Hepatocyte (in vitro differentiated cells): ENCODE data around the gene ZSCAN26. TPM values are rescaled to one million over a fixed set of nuclear protein-coding genes. Genes with fewer than 3 reads are reported as not detected.
"Not testable (repeated sequence)": the region's sequence is repeated elsewhere in the genome, so short reads cannot be mapped to it uniquely, and the experiment has no call there.

Source experiments
- DNase-seq: peaks from one replicate; pipeline ENCODE4 v3.0.0-alpha.2; 2016; ENCODE audit warnings: low spot score
- H2AFZ ChIP-seq: fragments of 200-600 bp; sonication (generic); 2 replicates; pipeline ENCODE4 v1.6.0; 2016; ENCODE audit warnings: antibody characterized with exemption, mild to moderate bottlenecking
- H3K27ac ChIP-seq: fragments of 200-600 bp; sonication (generic); 2 replicates; pipeline ENCODE4 v1.5.1; 2016; ENCODE audit warnings: mild to moderate bottlenecking
- H3K27me3 ChIP-seq: fragments of 200-600 bp; sonication (generic); 2 replicates; pipeline ENCODE4 v1.6.1; 2016
- H3K36me3 ChIP-seq: fragments of 200-600 bp; sonication (generic); replicated peaks from 2 replicates; pipeline ENCODE4 v1.5.1; 2016; ENCODE audit warnings: low read depth; ENCODE audit not compliant: insufficient read depth
- H3K4me1 ChIP-seq: fragments of 200-600 bp; sonication (generic); 2 replicates; pipeline ENCODE4 v1.5.1; 2016; ENCODE audit warnings: mild to moderate bottlenecking, moderate library complexity; ENCODE audit not compliant: insufficient read depth
- H3K4me2 ChIP-seq: fragments of 200-600 bp; sonication (generic); 2 replicates; pipeline ENCODE4 v1.6.0; 2016
- H3K4me3 ChIP-seq: fragments of 200-600 bp; sonication (generic); 2 replicates; pipeline ENCODE4 v1.5.1; 2016; ENCODE audit warnings: mild to moderate bottlenecking
- H3K79me2 ChIP-seq: fragments of 200-600 bp; sonication (generic); 2 replicates; pipeline ENCODE4 v1.6.0; 2017; ENCODE audit warnings: mild to moderate bottlenecking
- H3K9me2 ChIP-seq: fragments of 200-600 bp; sonication (generic); replicated peaks from 2 replicates; pipeline ENCODE4 v1.6.0; 2017; ENCODE audit warnings: mild to moderate bottlenecking; ENCODE audit not compliant: insufficient read depth
- H3K9me3 ChIP-seq: fragments of 200-600 bp; sonication (generic); 2 replicates; pipeline ENCODE4 v1.5.1; 2016; ENCODE audit warnings: low read depth, mild to moderate bottlenecking
- H4K20me1 ChIP-seq: fragments of 200-600 bp; sonication (generic); 2 replicates; pipeline ENCODE4 v1.6.0; 2016; ENCODE audit warnings: mild to moderate bottlenecking; ENCODE audit not compliant: insufficient read depth, poor library complexity, severe bottlenecking
- EZH2 ChIP-seq: fragments of 200-600 bp; sonication (generic); IDR thresholded peaks from 2 replicates; pipeline ENCODE4 v1.6.1; 2016; ENCODE audit warnings: antibody characterized with exemption, mild to moderate bottlenecking, borderline replicate concordance
- EZH2phosphoT487 ChIP-seq: fragments of 200-600 bp; sonication (generic); IDR thresholded peaks from one replicate; pipeline ENCODE4 v1.6.1; 2018; ENCODE audit warnings: antibody characterized with exemption, mild to moderate bottlenecking, low read depth, moderate library complexity; ENCODE audit not compliant: unreplicated experiment, severe bottlenecking
- WGBS: methylation state at CpG from one replicate; pipeline ENCODE4 v1.1.6; 2016; ENCODE audit warnings: low lambda C conversion rate; ENCODE audit errors: missing lambda C conversion rate; 5-methylcytosine and 5-hydroxymethylcytosine counted together
- polyA plus RNA-seq: library from polyadenylated mRNA; unstranded; fragments of >200 nt; fragmentation: Nextera tagmentation; extraction: Ambion mirVana; gene quantifications from 2 replicates; pipeline ENCODE4 v1.2.1, GENCODE V29; 2016
- total RNA-seq: library from RNA; depleted of rRNA; stranded (reverse); fragments of >200 nt; gene quantifications from 2 replicates; pipeline ENCODE4 v1.2.3, GENCODE V29; 2014
- TF ChIP-seq, protein P1 (sequence below): fragments of 200-600 bp; sonication (generic); IDR thresholded peaks from 2 replicates; pipeline ENCODE4 v1.5.1; 2016; ENCODE audit warnings: antibody characterized with exemption, mild to moderate bottlenecking; ENCODE audit not compliant: poor library complexity

Gene ZSCAN26
- total and polyA plus RNA-seq, 2 experiments from 2014 or later, result 7.8 to 14.7 TPM

DNA sequence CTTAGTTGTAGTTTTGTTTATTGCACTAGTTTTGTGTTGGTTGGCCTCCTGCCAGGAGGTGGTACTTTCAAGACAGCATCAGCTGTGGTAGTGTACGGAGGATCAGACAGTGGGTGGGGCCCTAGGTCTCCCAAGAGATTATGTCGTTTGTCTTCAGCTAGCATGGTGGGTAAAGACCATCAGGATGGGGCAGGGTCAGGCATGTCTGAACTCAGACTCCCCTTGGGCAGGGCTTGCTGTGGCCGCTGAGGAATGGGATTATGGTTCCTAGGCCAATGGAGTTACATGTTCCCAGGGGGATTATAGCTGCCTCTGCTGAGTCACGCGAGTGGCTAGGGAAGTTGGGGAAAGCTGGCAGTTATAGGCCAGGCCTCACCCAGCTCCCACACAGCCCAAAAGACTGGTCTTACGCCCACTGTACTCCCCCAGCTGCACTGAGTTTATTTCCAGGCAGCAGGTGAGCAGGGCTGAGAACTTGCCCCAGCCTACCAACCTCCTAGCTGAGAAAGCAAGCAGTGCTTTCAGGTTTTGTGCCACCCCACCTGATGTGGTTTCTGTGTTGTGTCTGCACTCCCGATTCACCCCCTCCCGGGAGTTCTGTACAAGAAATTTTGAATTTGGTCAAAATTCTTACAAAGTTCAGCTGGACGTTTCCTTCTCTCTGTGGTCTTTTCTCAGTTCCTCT, 44.3 kb downstream of the ZSCAN26 start:
- Histone ChIP-seq H2AFZ (no peak overlapping the region), H3K9me2 (no peaks in the 10 kb centered on the region), H3K27ac (peak overlapping the region; percentile 58), H3K27me3 (no peaks in the 10 kb centered on the region), H3K79me2 (no peaks in the 10 kb centered on the region), H4K20me1 (no peaks in the 10 kb centered on the region), H3K4me3 (no peak overlapping the region), H3K4me2 (peak overlapping the region; percentile 57), H3K9me3 (no peaks in the 10 kb centered on the region), H3K36me3 (no peaks in the 10 kb centered on the region), H3K4me1 (peaks cover 4% of the 10 kb centered on the region)
- DNase-seq, result no peak
- TF ChIP-seq, protein P1, sequence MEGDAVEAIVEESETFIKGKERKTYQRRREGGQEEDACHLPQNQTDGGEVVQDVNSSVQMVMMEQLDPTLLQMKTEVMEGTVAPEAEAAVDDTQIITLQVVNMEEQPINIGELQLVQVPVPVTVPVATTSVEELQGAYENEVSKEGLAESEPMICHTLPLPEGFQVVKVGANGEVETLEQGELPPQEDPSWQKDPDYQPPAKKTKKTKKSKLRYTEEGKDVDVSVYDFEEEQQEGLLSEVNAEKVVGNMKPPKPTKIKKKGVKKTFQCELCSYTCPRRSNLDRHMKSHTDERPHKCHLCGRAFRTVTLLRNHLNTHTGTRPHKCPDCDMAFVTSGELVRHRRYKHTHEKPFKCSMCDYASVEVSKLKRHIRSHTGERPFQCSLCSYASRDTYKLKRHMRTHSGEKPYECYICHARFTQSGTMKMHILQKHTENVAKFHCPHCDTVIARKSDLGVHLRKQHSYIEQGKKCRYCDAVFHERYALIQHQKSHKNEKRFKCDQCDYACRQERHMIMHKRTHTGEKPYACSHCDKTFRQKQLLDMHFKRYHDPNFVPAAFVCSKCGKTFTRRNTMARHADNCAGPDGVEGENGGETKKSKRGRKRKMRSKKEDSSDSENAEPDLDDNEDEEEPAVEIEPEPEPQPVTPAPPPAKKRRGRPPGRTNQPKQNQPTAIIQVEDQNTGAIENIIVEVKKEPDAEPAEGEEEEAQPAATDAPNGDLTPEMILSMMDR, result no peak
- TF ChIP-seq EZH2phosphoT487 (no peak), EZH2 (no peak)
- 89% methylated on average over 9 of the region's 9 CpGs for WGBS

DNA sequence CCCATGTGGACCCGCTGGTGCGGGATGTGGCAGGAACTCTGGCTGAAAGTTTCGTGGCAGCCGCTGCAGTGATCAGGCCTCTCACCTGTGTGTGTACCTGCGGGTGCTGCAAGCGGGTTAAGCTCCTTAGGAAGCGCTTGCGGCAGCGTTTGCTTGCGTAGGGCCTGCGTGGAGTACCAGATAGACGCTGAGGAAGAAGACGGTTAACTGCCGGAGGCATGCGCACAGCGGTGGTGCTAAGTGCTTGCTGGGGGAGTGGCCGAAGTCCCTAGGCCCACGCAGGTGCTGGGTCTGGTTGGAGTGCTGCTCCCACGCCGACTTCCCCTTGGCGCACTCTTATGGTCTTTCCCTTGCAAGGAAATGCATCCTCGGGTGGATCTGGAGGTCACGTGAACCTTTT, 46.0 kb downstream of the ZSCAN26 start:
- TF ChIP-seq, protein P1, result no peak
- TF ChIP-seq EZH2, result no peak
- 89% methylated on average over 23 of the region's 23 CpGs for WGBS
- Histone ChIP-seq H4K20me1 (no peaks in the 10 kb centered on the region), H2AFZ (no peak overlapping the region), H3K27me3 (no peaks in the 10 kb centered on the region), H3K4me2 (no peak overlapping the region), H3K4me1 (peaks cover 4% of the 10 kb centered on the region), H3K36me3 (no peaks in the 10 kb centered on the region), H3K27ac (no peak overlapping the region), H3K79me2 (no peaks in the 10 kb centered on the region), H3K4me3 (no peak overlapping the region), H3K9me2 (no peaks in the 10 kb centered on the region), H3K9me3 (no peaks in the 10 kb centered on the region)
- DNase-seq, result no peak

DNA sequence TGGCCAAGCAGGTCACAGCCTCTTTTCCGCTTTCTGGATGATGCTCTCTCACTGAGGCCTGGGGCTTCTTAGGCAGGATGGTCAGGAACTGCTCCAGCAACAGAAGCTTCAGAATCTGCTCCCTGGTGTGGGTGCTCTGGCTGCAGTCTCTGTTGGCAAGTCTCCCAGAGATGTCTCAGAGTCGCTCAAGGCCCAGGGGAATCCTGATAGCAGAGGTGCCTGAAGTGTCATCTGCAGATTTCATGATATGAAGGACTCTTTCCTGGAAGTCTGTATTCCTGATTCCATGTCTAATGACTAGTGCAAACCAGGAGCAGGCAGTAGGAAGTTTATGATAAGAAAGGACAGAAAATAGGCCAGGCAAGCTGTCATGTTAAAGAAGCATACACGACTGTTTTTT, 48.7 kb downstream of the ZSCAN26 start:
- no peaks in the 10 kb centered on the region for H3K36me3 ChIP-seq
- no peaks in the 10 kb centered on the region for H3K79me2 ChIP-seq
- no peaks in the 10 kb centered on the region for H3K4me1 ChIP-seq
- 88% methylated on average over 3 of the region's 3 CpGs for WGBS
- DNase-seq, result no peak
- H2AFZ ChIP-seq, result no peak overlapping the region
- no peaks in the 10 kb centered on the region for H3K9me2 ChIP-seq
- H4K20me1 ChIP-seq, result no peaks in the 10 kb centered on the region
- no peaks in the 10 kb centered on the region for H3K27me3 ChIP-seq
- no peak for TF ChIP-seq EZH2
- TF ChIP-seq EZH2phosphoT487, result no peak
- TF ChIP-seq, protein P1, result no peak
- H3K4me2 ChIP-seq, result no peak overlapping the region
- no peaks in the 10 kb centered on the region for H3K9me3 ChIP-seq
- H3K27ac ChIP-seq, result no peak overlapping the region
- no peak overlapping the region for H3K4me3 ChIP-seq

DNA sequence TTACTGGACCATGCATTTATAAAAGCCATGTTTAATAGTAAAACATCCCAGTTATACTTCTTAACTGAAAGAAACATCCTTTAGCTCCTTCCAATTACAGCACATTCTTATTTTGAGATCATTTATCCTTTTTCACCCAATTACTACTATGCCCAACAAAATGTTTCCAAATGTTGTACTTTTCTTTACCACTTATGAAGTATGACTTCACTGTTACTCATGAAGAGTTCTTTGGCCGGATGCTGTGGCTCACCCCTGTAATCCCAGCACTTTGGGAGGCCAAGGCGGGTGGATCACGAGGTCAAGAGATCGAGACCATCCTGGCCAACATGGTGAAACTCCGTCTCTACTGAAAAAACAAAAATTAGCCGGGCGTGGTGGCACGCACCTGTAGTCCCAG, 50.9 kb downstream of the ZSCAN26 start:
- H3K4me3 ChIP-seq, H3K4me2 ChIP-seq, H3K9me2 ChIP-seq, H3K9me3 ChIP-seq, H3K36me3 ChIP-seq, H3K27me3 ChIP-seq, H3K4me1 ChIP-seq, H2AFZ ChIP-seq, H4K20me1 ChIP-seq, H3K79me2 ChIP-seq, DNase-seq, H3K27ac ChIP-seq: not testable (repeated sequence)
- 95% methylated on average over 8 of the region's 8 CpGs for WGBS
